Endothelial cell of umbilical vein (primary cell): ENCODE data around the gene LINC01488. TPM values are rescaled to one million over a fixed set of nuclear protein-coding genes. Genes with fewer than 3 reads are reported as not detected.

Source experiments
- BruUV-seq: library from RNA; stranded (reverse); fragments of 400-500 nt; replicated peaks from 2 replicates; lab custom pipeline; 2021; lab: Mats Ljungman, UMichigan
- CTCF ChIA-PET: fragments of 300-600, 350-600 bp; sonication (Branson Sonifier 250); formaldehyde crosslinking; loops from one replicate; lab custom pipeline; 2021; ENCODE audit warnings: antibody characterized with exemption, inconsistent platforms; lab: Charles Lee
- POLR2A ChIA-PET: fragments of 300-600, 350-600 bp; sonication (Branson Sonifier 250); formaldehyde crosslinking; loops from one replicate; lab custom pipeline; 2021; ENCODE audit warnings: antibody characterized with exemption, inconsistent platforms; lab: Charles Lee
- DNase-seq: peaks from one replicate; pipeline ENCODE4 v3.0.0-alpha.2; 2011; ENCODE audit warnings: low read depth, low spot score
- FAIRE-seq: peaks from 2 replicates; lab custom pipeline; 2011; peaks lifted over from hg19 to GRCh38; lab: Jason Lieb, UNC
- H2AFZ ChIP-seq: 2 replicates; pipeline ENCODE4 v1.6.0; 2012; ENCODE audit warnings: low read depth, low read length, control low read depth, inconsistent platforms
- H3K27ac ChIP-seq: 2 replicates; pipeline ENCODE4 v1.5.1; 2011; ENCODE audit warnings: low read depth, mild to moderate bottlenecking, control low read depth, low read length, moderate library complexity; ENCODE audit not compliant: insufficient read depth
- H3K27me3 ChIP-seq, 2 experiments: 2 replicates each; pipeline versions ENCODE4 v1.6.0 to v1.6.1; 2011; ENCODE audit warnings: low read length in 2 of 2, mixed read lengths in 1 of 2; ENCODE audit not compliant: control insufficient read depth in 2 of 2, insufficient read depth in 2 of 2
- H3K36me3 ChIP-seq, 2 experiments: 2 replicates in 1 of 2; 3 replicates in 1 of 2; pipeline ENCODE4 v1.5.1; 2011; ENCODE audit warnings: low read length in 2 of 2, mild to moderate bottlenecking in 1 of 2, moderate library complexity in 1 of 2; ENCODE audit not compliant: control insufficient read depth in 2 of 2, insufficient read depth in 2 of 2; ENCODE audit errors: extremely low read depth in 1 of 2
- H3K4me1 ChIP-seq: 3 replicates; pipeline ENCODE4 v1.5.1; 2011; ENCODE audit warnings: mild to moderate bottlenecking, low read length; ENCODE audit not compliant: control insufficient read depth, insufficient read depth; ENCODE audit errors: extremely low read depth
- H3K4me2 ChIP-seq: 2 replicates; pipeline ENCODE4 v1.6.1; 2011; ENCODE audit warnings: low read length, control low read depth, mixed read lengths; ENCODE audit not compliant: insufficient read depth
- H3K4me3 ChIP-seq, 3 experiments: fragments of 200-600 bp in 1 of 3; sonication (generic), shearing (Covaris generic) in 1 of 3; replicated peaks in 1 of 3; 2 replicates each; pipeline ENCODE4 v1.5.1; 2011 to 2016; ENCODE audit warnings: control low read depth in 3 of 3, low read length in 3 of 3, mild to moderate bottlenecking in 2 of 3, inconsistent platforms in 1 of 3, low read depth in 1 of 3, moderate library complexity in 1 of 3; ENCODE audit not compliant: insufficient read depth in 1 of 3
- H3K79me2 ChIP-seq: 2 replicates; pipeline ENCODE4 v1.6.0; 2012; ENCODE audit warnings: low read length, inconsistent platforms; ENCODE audit not compliant: control insufficient read depth, insufficient read depth
- H3K9ac ChIP-seq: replicated peaks from 2 replicates; pipeline ENCODE3; 2011; ENCODE audit warnings: low read length, control low read depth; ENCODE audit not compliant: insufficient read depth; ENCODE audit errors: extremely low read depth
- H3K9me1 ChIP-seq: replicated peaks from 3 replicates; pipeline ENCODE4 v1.6.0; 2011; ENCODE audit warnings: mild to moderate bottlenecking, low read length; ENCODE audit not compliant: control insufficient read depth, insufficient read depth; ENCODE audit errors: extremely low read depth
- H3K9me3 ChIP-seq: replicated peaks from 2 replicates; pipeline ENCODE4 v1.5.1; 2012; ENCODE audit warnings: low read length, inconsistent platforms; ENCODE audit not compliant: control insufficient read depth, insufficient read depth
- H4K20me1 ChIP-seq: replicated peaks from 2 replicates; pipeline ENCODE3; 2011; ENCODE audit warnings: mild to moderate bottlenecking, low read length; ENCODE audit not compliant: control insufficient read depth, insufficient read depth; ENCODE audit errors: extremely low read depth
- EZH2 ChIP-seq: IDR thresholded peaks from 2 replicates; pipeline ENCODE4 v1.6.1; 2012; ENCODE audit warnings: borderline replicate concordance, low read depth, mild to moderate bottlenecking, moderate library complexity, low read length, inconsistent platforms; ENCODE audit not compliant: severe bottlenecking
- FOS ChIP-seq: IDR thresholded peaks from 2 replicates; pipeline ENCODE4 v1.6.1; 2011; ENCODE audit warnings: mild to moderate bottlenecking, low read length, moderate library complexity, borderline replicate concordance; ENCODE audit not compliant: insufficient read depth
- GATA2 ChIP-seq: IDR thresholded peaks from 2 replicates; pipeline ENCODE4 v1.7.0; 2011; ENCODE audit warnings: low read depth, mild to moderate bottlenecking, moderate library complexity, mixed read lengths, low read length; ENCODE audit not compliant: insufficient read length, insufficient read depth
- JUN ChIP-seq: IDR thresholded peaks from 2 replicates; pipeline ENCODE4 v1.6.1; 2011; ENCODE audit warnings: borderline replicate concordance, low read depth; ENCODE audit not compliant: insufficient read length, insufficient read depth
- MAX ChIP-seq: IDR thresholded peaks from 2 replicates; pipeline ENCODE4 v1.6.1; 2011; ENCODE audit not compliant: insufficient read depth, insufficient read length
- MYC ChIP-seq: IDR thresholded peaks from one replicate; pipeline ENCODE4 v1.6.1; 2011; ENCODE audit warnings: mild to moderate bottlenecking, low read depth, low read length
- POLR2A ChIP-seq: IDR thresholded peaks from 2 replicates; pipeline ENCODE4 v1.6.1; 2012; ENCODE audit warnings: low read depth, mild to moderate bottlenecking, control low read depth, low read length
- POLR2AphosphoS5 ChIP-seq: IDR thresholded peaks from 2 replicates; pipeline ENCODE4 v1.6.1; 2012; ENCODE audit warnings: low read depth, mild to moderate bottlenecking, control low read depth, low read length, moderate library complexity; ENCODE audit not compliant: insufficient read depth
- dilution Hi-C: fragments of 300-500 bp; cut with MboI; formaldehyde crosslinking; loops from one replicate; pipeline ENCODE4 v1.15.0; 2019; ENCODE audit warnings: low sequenced_read_pairs; ENCODE audit not compliant: extremely low pct_ligation_motif_present
- intact Hi-C: fragments of 100-400 bp; cut with micrococcal nuclease; formaldehyde crosslinking; loops from one replicate; pipeline ENCODE4 v1.10.0; 2022
- polyA plus RNA-seq, 4 experiments: library from polyadenylated mRNA; depleted of rRNA in 3 of 4; stranded (reverse) in 3 of 4; unstranded in 1 of 4; fragments of >200 nt; gene quantifications; 2 replicates each; pipeline versions ENCODE4 v1.2.1 to v1.2.3, GENCODE V29; 2011 to 2012; ENCODE audit warnings: missing spikeins in 1 of 4
- total RNA-seq: library from RNA; stranded (reverse); gene quantifications from 2 replicates; pipeline ENCODE4 v1.2.3, GENCODE V29; 2021
- TF ChIP-seq, protein P1 (sequence below), 2 donors: IDR thresholded peaks; 1 replicate in 1 of 2; 2 replicates in 1 of 2; pipeline ENCODE4 v1.5.1; 2011; ENCODE audit warnings: low read length in 2 of 2, mild to moderate bottlenecking in 2 of 2, moderate library complexity in 2 of 2, control low read depth in 1 of 2, inconsistent platforms in 1 of 2, low read depth in 1 of 2; ENCODE audit not compliant: insufficient read depth in 1 of 2; ENCODE audit errors: extremely low read depth in 1 of 2

The LINC01488 gene
- total and polyA plus RNA-seq, 2 donors (not counting 3 experiments of a cell fraction or from before 2014, with no cell fraction given): not detected

GRCh38 chr11:69489031-69489745 is 7.7 kb downstream of the LINC01488 start:
- no peaks in the 10 kb centered on the region for H4K20me1 ChIP-seq
- POLR2A ChIA-PET: no interaction called here
- no peaks in the 10 kb centered on the region for H3K36me3 ChIP-seq
- no peaks in the 10 kb centered on the region for H3K79me2 ChIP-seq
- H3K4me2 ChIP-seq: no peak overlapping the region
- no peaks in the 10 kb centered on the region for H3K9me1 ChIP-seq
- dilution Hi-C loops: no loop called here
- CTCF ChIA-PET: interaction anchor here (1.2 kb wide), 1 partner anchor 358 kb away, joined by 3 read pairs; no protein-coding TSS in a partner anchor
- TF ChIP-seq GATA2 (no peak), JUN (no peak), POLR2AphosphoS5 (no peak), POLR2A (no peak), FOS (no peak), EZH2 (no peak), MAX (no peak), MYC (no peak)
- TF ChIP-seq, protein P1, sequence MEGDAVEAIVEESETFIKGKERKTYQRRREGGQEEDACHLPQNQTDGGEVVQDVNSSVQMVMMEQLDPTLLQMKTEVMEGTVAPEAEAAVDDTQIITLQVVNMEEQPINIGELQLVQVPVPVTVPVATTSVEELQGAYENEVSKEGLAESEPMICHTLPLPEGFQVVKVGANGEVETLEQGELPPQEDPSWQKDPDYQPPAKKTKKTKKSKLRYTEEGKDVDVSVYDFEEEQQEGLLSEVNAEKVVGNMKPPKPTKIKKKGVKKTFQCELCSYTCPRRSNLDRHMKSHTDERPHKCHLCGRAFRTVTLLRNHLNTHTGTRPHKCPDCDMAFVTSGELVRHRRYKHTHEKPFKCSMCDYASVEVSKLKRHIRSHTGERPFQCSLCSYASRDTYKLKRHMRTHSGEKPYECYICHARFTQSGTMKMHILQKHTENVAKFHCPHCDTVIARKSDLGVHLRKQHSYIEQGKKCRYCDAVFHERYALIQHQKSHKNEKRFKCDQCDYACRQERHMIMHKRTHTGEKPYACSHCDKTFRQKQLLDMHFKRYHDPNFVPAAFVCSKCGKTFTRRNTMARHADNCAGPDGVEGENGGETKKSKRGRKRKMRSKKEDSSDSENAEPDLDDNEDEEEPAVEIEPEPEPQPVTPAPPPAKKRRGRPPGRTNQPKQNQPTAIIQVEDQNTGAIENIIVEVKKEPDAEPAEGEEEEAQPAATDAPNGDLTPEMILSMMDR (IDR thresholded peaks at IDR 0.05; ENCODE audit: extremely low read depth in 1 of 2, insufficient read depth in 1 of 2, low read depth in 1 of 2, low read length in 2 of 2): no peak
- no peaks in the 10 kb centered on the region for H3K27me3 ChIP-seq
- no peak overlapping the region for H3K27ac ChIP-seq
- intact Hi-C loops: no loop called here
- peaks cover 5% of the 10 kb centered on the region for H3K4me1 ChIP-seq
- H3K9ac ChIP-seq: no peak overlapping the region
- no peak overlapping the region for H3K4me3 ChIP-seq
- no peaks in the 10 kb centered on the region for H3K9me3 ChIP-seq
- BruUV-seq: no TSS peak
- DNase-seq: no peak
- no peak overlapping the region for H2AFZ ChIP-seq
- no peak for FAIRE-seq
